Endodermal cell (in vitro differentiated cells): ENCODE data around the gene CGA. TPM values are rescaled to one million over a fixed set of nuclear protein-coding genes. Genes with fewer than 3 reads are reported as not detected.

Experiments used
- DNase-seq: peaks from one replicate; pipeline ENCODE4 v3.0.0-alpha.2; 2017
- H3K27ac ChIP-seq: 2 replicates; pipeline ENCODE4 v1.5.1; 2013; ENCODE audit warnings: mild to moderate bottlenecking, low read depth, low read length, moderate library complexity
- H3K27me3 ChIP-seq: 2 replicates; pipeline ENCODE4 v1.6.1; 2013; ENCODE audit warnings: mild to moderate bottlenecking, low read length, moderate library complexity; ENCODE audit not compliant: insufficient read depth, control insufficient read depth, poor library complexity, severe bottlenecking
- H3K36me3 ChIP-seq: 2 replicates; pipeline ENCODE4 v1.7.0; 2013; ENCODE audit warnings: mild to moderate bottlenecking, low read length, moderate library complexity; ENCODE audit not compliant: control insufficient read depth, insufficient read depth
- H3K4me1 ChIP-seq: one replicate; pipeline ENCODE4 v1.7.0; 2013; ENCODE audit warnings: low read length; ENCODE audit not compliant: control insufficient read depth, insufficient read depth
- H3K4me3 ChIP-seq: 2 replicates; pipeline ENCODE4 v1.5.1; 2013; ENCODE audit warnings: mild to moderate bottlenecking, low read length, moderate library complexity
- H3K9ac ChIP-seq: 2 replicates; pipeline ENCODE4 v1.6.1; 2013; ENCODE audit warnings: mild to moderate bottlenecking, low read length, moderate library complexity; ENCODE audit not compliant: poor library complexity, severe bottlenecking; ENCODE audit errors: extremely low read depth
- H3K9me3 ChIP-seq: 2 replicates; pipeline ENCODE4 v1.6.1; 2013; ENCODE audit warnings: mild to moderate bottlenecking, low read length, moderate library complexity; ENCODE audit not compliant: control insufficient read depth
- H3K27ac Mint-ChIP-seq: 2 replicates; pipeline ENCODE4 v1.8.0; 2020; ENCODE audit warnings: mixed read lengths
- H3K27me3 Mint-ChIP-seq: 2 replicates; pipeline ENCODE4 v1.8.0; 2021; ENCODE audit warnings: mild to moderate bottlenecking, mixed read lengths; ENCODE audit not compliant: insufficient read depth
- H3K36me3 Mint-ChIP-seq: 2 replicates; pipeline ENCODE4 v1.8.0; 2020; ENCODE audit warnings: low read depth, mixed read lengths
- H3K4me1 Mint-ChIP-seq: 2 replicates; pipeline ENCODE4 v1.8.0; 2020; ENCODE audit warnings: mixed read lengths
- H3K4me3 Mint-ChIP-seq: 2 replicates; pipeline ENCODE4 v1.8.0; 2020; ENCODE audit warnings: mild to moderate bottlenecking, moderate library complexity, mixed read lengths
- H3K9me3 Mint-ChIP-seq: 2 replicates; pipeline ENCODE4 v1.8.0; 2020; ENCODE audit warnings: mild to moderate bottlenecking, mixed read lengths
- WGBS, 2 experiments: methylation state at CpG; one replicate each; pipeline versions ENCODE4 v1.1.5 to v1.1.7; 2013; ENCODE audit warnings: missing lambda C conversion rate in 2 of 2, mixed read lengths in 1 of 2; ENCODE audit not compliant: insufficient coverage in 1 of 2, insufficient read length in 1 of 2; 5-methylcytosine and 5-hydroxymethylcytosine counted together
- total RNA-seq, 2 donors: library from RNA; stranded (reverse); fragmentation: NEBNext Ultra II Directional in 1 of 2; extraction: Animal tissue kit (Norgen Biotek cat#: 25700) in 1 of 2; gene quantifications; 2 replicates in 1 of 2; 3 replicates in 1 of 2; pipeline ENCODE4 v1.2.1, GENCODE V29; 2021
- TF ChIP-seq, protein P1 (sequence below): fragments of 200-600 bp; sonication (generic); conservative IDR thresholded peaks from 2 replicates; pipeline ENCODE4 v1.5.0; 2021; ENCODE audit warnings: antibody characterized with exemption, mild to moderate bottlenecking

Gene CGA
- total RNA-seq, 2 donors from 2014 or later: not detected

DNA sequence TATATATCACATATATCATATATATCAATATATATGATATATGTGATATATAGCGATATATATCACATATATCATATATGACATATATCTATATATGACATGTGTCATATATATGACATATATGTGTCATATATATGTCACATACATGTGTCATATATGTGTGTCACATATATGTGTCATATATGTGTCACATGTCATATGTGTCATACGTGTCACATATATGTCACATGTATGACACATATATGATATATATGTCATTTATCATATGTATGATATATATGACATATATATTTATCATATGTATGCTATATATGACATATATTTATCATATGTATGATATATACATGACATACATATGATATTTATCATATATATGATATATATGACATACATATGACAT, 32.8 kb upstream of the CGA start:
- Mint-ChIP-seq H3K9me3 (no peaks in the 10 kb centered on the region), H3K4me3 (no peak overlapping the region), H3K36me3 (no peaks in the 10 kb centered on the region), H3K27ac (no peak overlapping the region), H3K4me1 (no peaks in the 10 kb centered on the region), H3K27me3 (peaks cover 7% of the 10 kb centered on the region)
- TF ChIP-seq, protein P1, sequence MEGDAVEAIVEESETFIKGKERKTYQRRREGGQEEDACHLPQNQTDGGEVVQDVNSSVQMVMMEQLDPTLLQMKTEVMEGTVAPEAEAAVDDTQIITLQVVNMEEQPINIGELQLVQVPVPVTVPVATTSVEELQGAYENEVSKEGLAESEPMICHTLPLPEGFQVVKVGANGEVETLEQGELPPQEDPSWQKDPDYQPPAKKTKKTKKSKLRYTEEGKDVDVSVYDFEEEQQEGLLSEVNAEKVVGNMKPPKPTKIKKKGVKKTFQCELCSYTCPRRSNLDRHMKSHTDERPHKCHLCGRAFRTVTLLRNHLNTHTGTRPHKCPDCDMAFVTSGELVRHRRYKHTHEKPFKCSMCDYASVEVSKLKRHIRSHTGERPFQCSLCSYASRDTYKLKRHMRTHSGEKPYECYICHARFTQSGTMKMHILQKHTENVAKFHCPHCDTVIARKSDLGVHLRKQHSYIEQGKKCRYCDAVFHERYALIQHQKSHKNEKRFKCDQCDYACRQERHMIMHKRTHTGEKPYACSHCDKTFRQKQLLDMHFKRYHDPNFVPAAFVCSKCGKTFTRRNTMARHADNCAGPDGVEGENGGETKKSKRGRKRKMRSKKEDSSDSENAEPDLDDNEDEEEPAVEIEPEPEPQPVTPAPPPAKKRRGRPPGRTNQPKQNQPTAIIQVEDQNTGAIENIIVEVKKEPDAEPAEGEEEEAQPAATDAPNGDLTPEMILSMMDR: no peak
- Histone ChIP-seq H3K9ac (no peak overlapping the region), H3K9me3 (no peaks in the 10 kb centered on the region), H3K27me3 (no peaks in the 10 kb centered on the region), H3K27ac (no peak overlapping the region), H3K36me3 (no peaks in the 10 kb centered on the region), H3K4me1 (no peaks in the 10 kb centered on the region), H3K4me3 (no peak overlapping the region)
- DNase-seq: no peak
- WGBS, 2 experiments: no CpG with 5 or more reads among the region's 2 CpGs

DNA sequence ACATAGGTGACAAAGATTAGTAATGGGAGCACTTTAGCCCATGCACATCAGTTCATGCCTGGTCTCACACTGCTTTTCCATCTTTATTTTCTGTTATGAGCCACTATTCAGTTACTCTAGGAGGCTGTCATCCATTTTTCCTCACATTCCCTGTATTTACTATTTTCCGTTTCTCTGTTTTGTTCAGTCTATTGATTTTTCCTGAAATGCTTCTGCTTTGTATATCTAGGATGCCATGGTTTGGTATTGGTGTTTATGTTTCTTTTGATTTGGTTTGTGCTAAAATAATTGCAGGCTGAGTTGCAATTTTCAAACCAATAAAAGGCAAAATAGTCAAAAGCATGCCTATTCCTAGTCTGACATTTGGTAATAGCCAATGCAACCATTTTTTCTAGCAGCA, 31.6 kb upstream of the CGA start:
- Mint-ChIP-seq H3K9me3 (peaks cover 9% of the 10 kb centered on the region), H3K4me3 (no peak overlapping the region), H3K36me3 (peaks cover 2% of the 10 kb centered on the region), H3K4me1 (no peaks in the 10 kb centered on the region), H3K27ac (no peak overlapping the region), H3K27me3 (peaks cover 12% of the 10 kb centered on the region)
- no peaks in the 10 kb centered on the region for H3K4me1 ChIP-seq
- no peak overlapping the region for H3K27ac ChIP-seq
- no peak overlapping the region for H3K4me3 ChIP-seq
- no peaks in the 10 kb centered on the region for H3K27me3 ChIP-seq
- TF ChIP-seq, protein P1: no peak
- H3K36me3 ChIP-seq: no peaks in the 10 kb centered on the region
- H3K9ac ChIP-seq: no peak overlapping the region
- 36% methylated on average over 1 of the region's 1 CpG; no CpG with 5 or more reads in 1 of the 2 experiments for WGBS, 2 experiments
- H3K9me3 ChIP-seq: no peaks in the 10 kb centered on the region
- no peak for DNase-seq

DNA sequence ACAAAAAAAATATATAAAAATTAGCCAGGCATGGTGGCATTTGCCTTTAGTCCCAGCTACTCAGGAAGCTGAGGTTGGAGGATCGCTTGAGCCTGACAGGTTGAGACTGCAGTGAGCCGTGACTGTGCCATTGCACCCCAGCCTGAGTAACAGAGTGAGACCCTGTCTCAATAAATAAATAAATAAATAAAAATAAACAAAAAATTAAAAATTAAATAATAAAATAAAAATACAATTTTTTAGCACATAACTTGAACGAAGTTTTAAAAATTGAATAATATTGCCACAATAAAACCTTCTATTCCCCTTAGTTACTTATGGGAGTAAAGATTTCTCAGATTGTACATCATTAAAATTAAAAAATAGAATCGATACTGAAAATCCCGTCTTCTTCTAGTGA, 29.2 kb upstream of the CGA start:
- Histone ChIP-seq H3K4me3 (no peak overlapping the region), H3K27ac (no peak overlapping the region), H3K4me1 (no peaks in the 10 kb centered on the region), H3K9ac (no peak overlapping the region), H3K27me3 (no peaks in the 10 kb centered on the region), H3K9me3 (no peaks in the 10 kb centered on the region), H3K36me3 (no peaks in the 10 kb centered on the region)
- Mint-ChIP-seq H3K27ac (no peak overlapping the region), H3K9me3 (peaks cover 9% of the 10 kb centered on the region), H3K36me3 (peaks cover 2% of the 10 kb centered on the region), H3K27me3 (peaks cover 14% of the 10 kb centered on the region), H3K4me1 (no peaks in the 10 kb centered on the region), H3K4me3 (no peak overlapping the region)
- TF ChIP-seq, protein P1: no peak
- WGBS, 2 experiments: 99% methylated on average over 4 of the region's 5 CpGs; no CpG with 5 or more reads in 1 of the 2 experiments
- no peak for DNase-seq
